ENCODE data around the gene KLHL36.

DNA sequence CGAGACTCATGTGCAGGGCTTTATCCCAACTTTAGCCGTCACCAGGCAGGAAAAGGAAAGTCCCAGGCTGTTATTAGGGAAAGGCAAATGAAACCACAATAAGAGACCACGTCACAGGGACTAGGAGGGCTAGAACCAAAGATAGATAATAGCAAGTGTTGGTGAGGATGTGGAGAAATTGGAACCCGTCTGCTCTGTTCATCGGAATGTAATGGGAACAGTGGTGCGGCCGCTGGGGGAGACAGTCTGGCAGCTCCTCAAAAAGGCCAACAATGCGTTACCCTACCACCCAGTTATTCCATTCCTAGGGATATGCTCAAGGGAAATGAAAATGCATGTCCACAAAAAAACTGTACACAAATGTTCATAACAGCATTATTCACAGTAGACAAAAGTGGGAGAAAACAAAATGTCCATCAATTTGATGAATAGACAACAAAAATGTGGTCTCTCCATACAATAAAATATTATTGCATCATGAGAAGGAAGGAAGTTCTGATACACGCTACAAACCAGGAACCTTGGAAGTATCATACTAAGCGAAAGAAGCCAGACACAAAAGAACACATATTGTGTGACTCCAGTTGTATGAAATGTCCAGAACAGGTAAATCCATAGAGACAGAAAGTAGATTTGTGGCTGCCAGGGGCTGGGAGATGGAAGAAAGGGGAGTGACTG is 32.0 kb downstream of the KLHL36 start:
- TF ChIP-seq, protein P1, sequence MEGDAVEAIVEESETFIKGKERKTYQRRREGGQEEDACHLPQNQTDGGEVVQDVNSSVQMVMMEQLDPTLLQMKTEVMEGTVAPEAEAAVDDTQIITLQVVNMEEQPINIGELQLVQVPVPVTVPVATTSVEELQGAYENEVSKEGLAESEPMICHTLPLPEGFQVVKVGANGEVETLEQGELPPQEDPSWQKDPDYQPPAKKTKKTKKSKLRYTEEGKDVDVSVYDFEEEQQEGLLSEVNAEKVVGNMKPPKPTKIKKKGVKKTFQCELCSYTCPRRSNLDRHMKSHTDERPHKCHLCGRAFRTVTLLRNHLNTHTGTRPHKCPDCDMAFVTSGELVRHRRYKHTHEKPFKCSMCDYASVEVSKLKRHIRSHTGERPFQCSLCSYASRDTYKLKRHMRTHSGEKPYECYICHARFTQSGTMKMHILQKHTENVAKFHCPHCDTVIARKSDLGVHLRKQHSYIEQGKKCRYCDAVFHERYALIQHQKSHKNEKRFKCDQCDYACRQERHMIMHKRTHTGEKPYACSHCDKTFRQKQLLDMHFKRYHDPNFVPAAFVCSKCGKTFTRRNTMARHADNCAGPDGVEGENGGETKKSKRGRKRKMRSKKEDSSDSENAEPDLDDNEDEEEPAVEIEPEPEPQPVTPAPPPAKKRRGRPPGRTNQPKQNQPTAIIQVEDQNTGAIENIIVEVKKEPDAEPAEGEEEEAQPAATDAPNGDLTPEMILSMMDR (IDR thresholded peaks at IDR 0.05) = no peak
- TF ChIP-seq ZFX (IDR thresholded peaks at IDR 0.05; ENCODE audit: borderline replicate concordance) = no peak
